ENCODE data around the gene ADK. TPM values are rescaled to one million over a fixed set of nuclear protein-coding genes. Genes with fewer than 3 reads are reported as not detected.

Gene ADK
- total and polyA plus RNA-seq, 2 of the 13 experiments (the other 11 are each of a cell fraction or from before 2014, with no cell fraction given): 48.6 to 79.1 TPM

GRCh38 chr10:74176380-74177139, 25.5 kb downstream of the ADK start (continued):
- TF ChIP-seq ZBTB4 (CRISPR knock-in tag; IDR thresholded peaks at IDR 0.05; ENCODE audit: borderline replicate concordance) (peak; percentile 65; the same call in 1 of the 2 replicates), HCFC1 (IDR thresholded peaks at IDR 0.05; ENCODE audit: low read depth, low read length) (peak; percentile 21; the same call in 1 of the 2 replicates), ZHX2 (IDR thresholded peaks at IDR 0.05; ENCODE audit: low read depth) (peak; percentile 95), ZHX2 (CRISPR knock-in tag; IDR thresholded peaks at IDR 0.05; ENCODE audit: borderline replicate concordance) (peak; percentile 68; the same call in 1 of the 2 replicates), ZNF501 (CRISPR knock-in tag; IDR thresholded peaks at IDR 0.05) (peak; percentile 98), THAP11 (CRISPR knock-in tag; IDR thresholded peaks at IDR 0.05) (peak; percentile 83), SRSF1 (optimal IDR thresholded peaks at IDR 0.05; ENCODE audit: low read depth, low read length) (peak; percentile 55), SRY (CRISPR knock-in tag; IDR thresholded peaks at IDR 0.05) (peak; percentile 41), ZMYM3 (CRISPR knock-in tag; IDR thresholded peaks at IDR 0.05) (peak; percentile 69; the same call in 1 of the 2 replicates), NAIF1 (CRISPR knock-in tag; IDR thresholded peaks at IDR 0.05; ENCODE audit: borderline replicate concordance) (peak; percentile 77; the same call in 1 of the 2 replicates), ZNF101 (CRISPR knock-in tag; IDR thresholded peaks at IDR 0.05; ENCODE audit: borderline replicate concordance, low read depth) (0 out of 2 replicates have a peak, but pooled peaks have one; percentile 37), ZNF740 (CRISPR knock-in tag; IDR thresholded peaks at IDR 0.05) (peak; percentile 54; the same call in 1 of the 2 replicates), BCL6 (CRISPR knock-in tag; IDR thresholded peaks at IDR 0.05) (peak; percentile 51; the same call in 1 of the 2 replicates), ZNF768 (CRISPR knock-in tag; IDR thresholded peaks at IDR 0.05) (peak; percentile 71; the same call in 1 of the 2 replicates), MAFK (conservative IDR thresholded peaks at IDR 0.05 in 1 of 2, IDR thresholded peaks at IDR 0.05 in 1 of 2; ENCODE audit: low read length in 2 of 2) (no peak), SNAPC5 (CRISPR knock-in tag; IDR thresholded peaks at IDR 0.05; ENCODE audit: borderline replicate concordance) (no peak), HES4 (CRISPR knock-in tag; IDR thresholded peaks at IDR 0.05; ENCODE audit: borderline replicate concordance) (peak; percentile 73; the same call in 1 of the 2 replicates), MLX (CRISPR knock-in tag; IDR thresholded peaks at IDR 0.05) (peak; percentile 44; the same call in 1 of the 2 replicates)
